Hypothalamus (tissue), 51 donors: ENCODE measurements around the gene STK32A.

Experiments used
- DNase-seq, 51 donors: peaks; one replicate each; lab custom pipeline; 2025; lab: John Stamatoyannopoulos, UW

STK32A gene

GRCh38 chr5:147245381-147246165 lies 10.7 kb downstream of the STK32A start:
- no peak for DNase-seq

DNA sequence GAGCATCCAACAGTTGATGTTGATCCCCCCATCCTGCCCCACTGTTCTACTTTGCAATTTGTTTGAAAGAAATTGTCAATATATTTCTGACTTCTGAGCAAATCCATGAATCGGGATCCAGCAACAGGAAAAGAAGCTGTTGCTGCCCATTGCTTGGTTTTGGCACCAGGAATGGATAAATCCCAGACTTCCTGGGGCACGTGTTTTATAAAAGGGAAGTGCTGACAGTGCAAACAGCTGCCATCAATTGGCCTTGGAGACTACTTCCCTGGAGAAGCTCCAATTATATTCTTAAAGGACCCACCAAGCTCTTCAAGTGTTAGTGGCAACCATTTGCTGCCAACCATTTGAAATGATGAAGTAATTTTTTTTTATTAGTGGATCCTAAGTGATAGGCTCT lies 13.7 kb downstream of the STK32A start:
- no peak for DNase-seq

GRCh38 chr5:147259837-147260236 lies 25.0 kb downstream of the STK32A start:
- no peak for DNase-seq

GRCh38 chr5:147267082-147267832 lies 32.4 kb downstream of the STK32A start:
- no peak for DNase-seq

GRCh38 chr5:147276497-147276896 lies 41.7 kb downstream of the STK32A start:
- DNase-seq = no peak

GRCh38 chr5:147286296-147286695 lies 51.5 kb downstream of the STK32A start:
- no peak for DNase-seq

DNA sequence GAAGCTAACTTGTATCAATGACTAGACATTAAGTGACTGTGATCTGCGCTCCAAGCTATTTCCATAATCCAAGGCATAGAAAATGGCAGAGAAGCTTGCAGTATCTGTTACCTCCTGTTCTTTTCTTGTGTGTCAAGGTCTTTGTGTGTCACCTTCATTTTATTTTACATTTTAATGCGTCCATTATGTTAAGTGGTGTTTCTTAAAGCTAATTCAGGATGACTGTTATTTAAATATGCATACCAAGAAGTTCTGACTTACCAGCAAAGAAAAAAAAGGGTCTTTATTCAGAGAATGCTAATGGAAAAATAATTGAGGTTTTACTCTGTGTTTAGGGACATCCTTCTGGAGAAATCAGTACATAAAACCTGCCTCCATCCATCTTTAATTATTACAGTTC lies 52.3 kb downstream of the STK32A start:
- no peak for DNase-seq

DNA sequence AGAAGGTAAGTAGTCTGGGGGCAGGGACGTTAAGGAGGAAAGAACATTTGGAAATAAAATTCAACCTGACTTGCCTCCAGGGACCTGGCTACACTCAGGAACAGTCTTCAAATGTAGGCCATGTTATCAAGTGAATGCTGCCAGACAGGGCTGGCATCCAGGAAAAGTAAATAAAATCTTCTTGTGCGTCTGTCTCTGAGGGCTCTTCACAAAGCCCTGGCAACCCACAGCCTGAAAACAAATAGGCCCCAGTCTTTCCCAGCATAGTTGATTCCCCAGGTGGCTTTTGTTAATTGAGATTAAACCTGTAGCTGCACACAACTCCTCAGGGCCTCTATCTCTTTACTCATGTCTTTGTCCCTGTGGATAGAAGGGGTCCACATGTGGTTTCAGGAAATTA lies 55.4 kb downstream of the STK32A start:
- peak in 1 of 51 donors; percentile 2 for DNase-seq

DNA sequence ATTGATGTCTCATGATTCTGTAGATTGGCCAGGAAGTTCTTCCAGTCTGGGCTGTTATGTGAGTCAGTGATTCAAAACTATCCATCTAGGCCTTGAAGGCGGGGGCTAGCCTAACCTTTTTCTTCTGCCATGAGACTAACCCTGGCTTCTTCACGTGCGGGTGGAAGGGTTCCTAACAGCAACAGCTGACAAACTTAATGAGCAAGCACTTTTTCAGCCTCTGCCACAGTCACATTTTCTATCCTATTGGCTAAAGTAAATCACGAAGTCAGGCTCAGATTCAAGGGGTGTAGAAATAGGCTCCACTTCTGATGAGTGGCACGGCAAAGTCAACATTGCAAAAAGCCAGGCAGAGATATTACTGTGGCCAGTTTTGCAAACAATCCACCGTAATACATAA lies 68.4 kb downstream of the STK32A start:
- DNase-seq = no peak

DNA sequence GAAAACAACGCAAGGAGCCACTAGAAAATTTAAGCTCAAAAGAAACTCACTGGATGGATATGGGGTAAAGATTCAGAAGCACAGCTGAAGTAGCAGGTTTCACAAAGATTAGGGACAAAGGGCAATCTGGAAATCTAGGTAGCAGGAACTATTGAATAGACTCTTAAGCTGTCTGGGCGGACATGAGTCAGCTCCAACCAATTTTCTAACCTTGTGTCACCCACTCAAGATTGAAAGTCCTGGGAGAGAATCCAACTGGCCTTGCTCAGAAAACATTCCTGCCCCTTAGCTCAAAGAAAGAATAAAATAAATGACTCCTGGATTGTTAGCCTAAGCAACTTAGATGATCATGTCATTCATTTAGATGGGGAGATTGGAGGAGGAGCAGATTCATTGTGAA lies 69.2 kb downstream of the STK32A start:
- peak in 2 of 51 donors; percentile 2 to 20 for DNase-seq

DNA sequence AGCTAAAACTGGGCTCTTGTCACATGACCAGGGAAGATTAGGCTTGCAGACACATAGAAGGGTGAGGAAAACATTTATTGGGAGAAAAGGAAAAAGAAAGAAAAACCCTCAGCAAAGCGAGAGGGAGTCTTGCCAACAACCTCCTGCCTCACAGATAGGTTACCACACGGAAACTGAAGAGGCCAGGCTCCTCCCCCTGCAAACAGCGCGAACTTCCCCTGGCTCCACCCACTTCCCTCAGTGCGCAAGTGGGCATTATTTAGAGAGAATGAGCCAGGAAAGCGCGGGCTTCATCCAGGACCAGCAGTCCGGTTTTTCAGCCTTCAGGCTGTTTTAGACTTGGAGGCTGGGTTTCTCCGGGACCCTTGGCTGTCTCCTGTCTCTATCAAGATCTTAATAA lies 70.3 kb downstream of the STK32A start:
- DNase-seq = no peak

DNA sequence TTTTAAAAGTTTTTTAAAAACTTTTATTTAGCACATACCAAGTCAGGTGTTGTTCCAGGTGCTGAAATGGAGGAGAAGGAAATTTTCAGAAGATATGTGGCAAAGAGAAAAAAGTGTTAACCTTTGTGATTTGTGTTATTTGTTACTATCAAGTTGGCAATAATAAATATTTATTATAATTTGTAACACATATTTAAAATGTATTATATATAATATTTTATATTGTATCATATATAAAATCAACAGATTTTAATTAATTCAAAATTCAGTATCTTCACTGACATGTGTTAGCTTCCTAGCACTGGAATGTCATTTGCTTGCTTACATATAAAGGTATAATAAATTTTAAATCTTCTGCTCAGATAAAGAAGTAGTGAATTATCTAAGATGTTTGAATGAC lies 71.5 kb downstream of the STK32A start:
- no peak for DNase-seq

DNA sequence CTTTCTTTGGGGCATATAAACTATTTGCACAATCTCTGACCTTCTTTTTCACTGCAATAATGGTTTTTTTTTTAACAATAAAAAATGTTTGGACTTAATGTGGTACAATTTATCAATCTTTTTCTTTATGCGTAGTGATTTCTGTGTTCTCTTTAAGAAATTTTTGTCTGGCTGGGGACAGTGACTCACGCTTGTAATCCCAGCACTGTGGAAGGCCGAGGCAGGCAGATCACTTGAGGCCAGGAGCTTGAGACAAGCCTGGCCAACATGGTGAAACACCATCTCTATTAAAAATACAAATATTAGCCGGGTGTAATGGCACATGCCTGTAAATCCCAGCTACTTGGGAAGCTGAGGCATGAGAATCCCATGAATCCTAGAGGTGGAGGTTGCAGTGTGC lies 72.3 kb downstream of the STK32A start:
- no peak for DNase-seq

GRCh38 chr5:147309621-147310020 lies 74.8 kb downstream of the STK32A start:
- DNase-seq = no peak

GRCh38 chr5:147310059-147310704 lies 75.4 kb downstream of the STK32A start:
- DNase-seq = peak in 44 of 51 donors; percentile 1 to 73 (median 40)

DNA sequence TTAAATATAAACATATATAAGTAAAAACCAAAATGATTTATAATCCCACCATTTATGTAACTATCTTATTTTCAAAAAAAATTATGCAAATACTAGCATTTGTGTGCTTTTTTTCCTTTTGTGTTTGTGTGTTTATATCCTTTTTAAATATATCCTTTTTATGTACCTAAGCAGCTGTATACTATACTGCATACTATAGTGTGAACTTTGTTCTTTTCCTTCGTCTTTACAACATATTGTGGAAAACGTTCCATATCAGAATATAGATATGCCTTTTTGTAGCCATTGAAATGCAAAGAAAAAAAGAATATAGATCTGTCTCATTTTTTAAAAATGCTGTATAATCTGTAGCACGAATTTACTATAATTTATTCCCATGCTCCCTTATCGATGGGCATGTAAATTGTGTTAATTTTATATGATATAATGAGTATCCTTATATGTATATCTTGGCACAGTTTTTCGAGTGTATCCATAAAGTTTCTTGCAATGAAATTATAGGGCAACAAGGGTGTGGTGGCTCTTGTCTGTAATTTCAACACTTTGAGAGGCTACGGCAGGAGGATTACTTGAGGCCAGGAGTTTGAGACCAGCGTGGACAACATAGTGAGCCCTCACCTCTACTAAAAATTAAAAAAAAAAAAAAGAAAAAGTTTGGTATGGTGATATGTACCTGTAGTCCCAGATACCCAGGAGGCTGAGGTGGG lies 83.3 kb downstream of the STK32A start:
- DNase-seq = no peak

DNA sequence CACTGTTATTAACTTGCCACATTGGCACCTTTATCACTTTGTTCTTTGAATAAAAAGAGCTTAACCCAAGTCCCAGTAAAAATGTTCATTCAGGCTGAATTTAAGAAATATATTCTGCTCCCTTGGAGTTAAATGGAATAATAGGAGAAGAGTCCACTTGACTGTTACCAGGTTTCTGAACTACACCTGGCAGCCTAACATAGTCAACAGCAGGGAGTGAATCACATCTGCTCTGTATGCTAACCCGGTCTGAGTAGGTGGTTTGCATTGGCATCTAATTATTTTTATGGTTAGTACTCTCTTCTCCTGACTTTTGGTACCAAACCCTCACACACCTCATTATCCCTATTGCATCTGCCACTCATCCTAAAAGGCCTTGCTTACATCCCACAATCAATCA lies 86.7 kb downstream of the STK32A start:
- DNase-seq = no peak

GRCh38 chr5:147327421-147327820 lies 92.6 kb downstream of the STK32A start:
- DNase-seq = no peak

GRCh38 chr5:147327905-147328304 lies 93.1 kb downstream of the STK32A start:
- DNase-seq = no peak

DNA sequence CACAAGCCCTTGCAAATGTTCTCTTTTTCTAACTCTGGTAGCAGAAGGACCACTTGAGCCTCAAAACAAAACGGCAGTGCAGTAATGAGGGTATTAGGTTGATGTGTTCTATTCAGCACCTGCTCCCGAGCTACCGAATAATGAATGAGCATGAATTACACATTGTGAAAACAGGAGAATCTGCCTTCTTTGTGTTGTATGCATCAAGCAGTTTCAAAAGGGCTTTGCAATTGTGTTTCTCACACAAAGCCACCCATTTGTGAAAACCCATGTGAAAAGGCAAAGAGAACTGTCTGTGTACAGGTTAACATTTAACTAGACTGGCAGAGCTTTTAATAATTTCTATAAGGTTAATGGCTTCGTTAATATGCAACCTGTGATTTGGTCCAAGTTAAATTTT lies 97.8 kb downstream of the STK32A start:
- no peak for DNase-seq

DNA sequence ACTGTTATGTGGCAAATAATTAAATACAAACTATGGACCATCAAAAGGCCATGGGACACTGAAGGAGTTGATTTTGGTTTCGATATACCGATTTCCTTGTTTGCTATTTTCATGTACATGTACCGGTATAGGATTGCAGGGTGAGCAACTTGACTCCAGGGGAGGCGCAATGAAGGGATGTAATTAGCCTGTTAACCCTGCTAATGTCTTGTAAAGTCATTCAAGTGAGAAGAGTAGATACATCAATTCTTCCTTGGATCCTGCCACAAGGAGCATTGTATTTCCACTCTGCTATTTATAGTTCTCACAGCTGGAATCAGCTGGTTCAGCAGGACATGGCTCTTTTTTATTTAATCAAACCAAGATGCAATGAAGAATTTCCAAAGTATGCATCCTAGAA lies 102.0 kb downstream of the STK32A start:
- no peak for DNase-seq
